Thyroid gland (tissue), 4 donors: ENCODE results near the gene MGP. TPM values are rescaled to one million over a fixed set of nuclear protein-coding genes. Genes with fewer than 3 reads are reported as not detected.

Source experiments
- DNase-seq, 2 donors: peaks; one replicate each; pipeline ENCODE4 v3.0.0-alpha.2; 2019
- H3K27ac ChIP-seq, 3 donors: fragments of 200-600 bp; sonication (generic); 1 replicate in 2 of 3; 2 replicates in 1 of 3; pipeline ENCODE4 v1.5.1; 2016 to 2019; ENCODE audit warnings: mild to moderate bottlenecking in 1 of 3, moderate library complexity in 1 of 3
- H3K27me3 ChIP-seq: fragments of 200-600 bp; sonication (generic); one replicate; pipeline ENCODE4 v1.5.1; 2019
- H3K36me3 ChIP-seq, 2 donors: fragments of 200-600 bp; sonication (generic); one replicate each; pipeline ENCODE4 v1.5.1; 2016 to 2019
- H3K4me1 ChIP-seq, 2 donors: fragments of 200-600 bp; sonication (generic); one replicate each; pipeline ENCODE4 v1.5.1; 2017 to 2019
- H3K4me3 ChIP-seq, 3 donors: fragments of 200-600 bp; sonication (generic); replicated peaks in 1 of 3; 1 replicate in 2 of 3; 2 replicates in 1 of 3; pipeline ENCODE4 v1.5.1; 2016; ENCODE audit warnings: mild to moderate bottlenecking in 1 of 3
- H3K9me3 ChIP-seq: fragments of 200-600 bp; sonication (generic); one replicate; pipeline ENCODE4 v1.5.1; 2017
- CTCF ChIP-seq, 6 experiments: fragments of 200-600 bp in 3 of 6; fragments of 450-650 bp in 3 of 6; sonication (generic) in 3 of 6; IDR thresholded peaks; one replicate each; pipeline ENCODE4 v1.5.1; 2016 to 2019; ENCODE audit warnings: antibody characterized with exemption in 6 of 6, mild to moderate bottlenecking in 2 of 6, inconsistent platforms in 1 of 6, moderate library complexity in 1 of 6
- POLR2A ChIP-seq, 2 donors: fragments of 450-650 bp; IDR thresholded peaks; one replicate each; pipeline ENCODE4 v1.6.1; 2017; ENCODE audit warnings: antibody characterized with exemption in 2 of 2, mild to moderate bottlenecking in 2 of 2, moderate library complexity in 1 of 2
- WGBS, 2 donors: methylation state at CpG; one replicate each; pipeline ENCODE4 v1.1.5; 2017; 5-methylcytosine and 5-hydroxymethylcytosine counted together
- intact Hi-C: fragments of 100-400 bp; cut with DNase I; formaldehyde crosslinking; loops from one replicate; pipeline ENCODE4 v1.15.1; 2023
- total RNA-seq, 4 donors: library from RNA; depleted of rRNA; stranded (reverse); fragments of >200 nt; gene quantifications; one replicate each; pipeline ENCODE4 v1.2.3, GENCODE V29; 2016

The MGP gene
- total RNA-seq, 4 donors from 2014 or later, result 319 to 1,014 (median 397) TPM

GRCh38 chr12:14910090-14910915, 24.6 kb upstream of the MGP start:
- DNase-seq, result no peak
- no peaks in the 10 kb centered on the region for H3K36me3 ChIP-seq
- H3K4me1 ChIP-seq, result peaks cover 10 to 29% of the 10 kb centered on the region in 2 donors
- no peak for TF ChIP-seq CTCF (IDR thresholded peaks at IDR 0.05)
- TF ChIP-seq POLR2A (IDR thresholded peaks at IDR 0.05), result no peak
- no peak overlapping the region for H3K27ac ChIP-seq
- WGBS, 2 donors, result 88 to 89% methylated on average over 5 of the region's 5 CpGs
- H3K9me3 ChIP-seq, result no peaks in the 10 kb centered on the region
- no peak overlapping the region for H3K4me3 ChIP-seq
- intact Hi-C loops, result no loop called here
- H3K27me3 ChIP-seq, result no peaks in the 10 kb centered on the region

- DNase-seq, result no peak
- intact Hi-C loops, result no loop called here
- Histone ChIP-seq H3K4me1 (peaks cover 13 to 17% of the 10 kb centered on the region in 2 donors), H3K27me3 (no peaks in the 10 kb centered on the region), H3K27ac (no peak overlapping the region), H3K36me3 (no peaks in the 10 kb centered on the region), H3K4me3 (no peak overlapping the region), H3K9me3 (no peaks in the 10 kb centered on the region)
- TF ChIP-seq CTCF (IDR thresholded peaks at IDR 0.05) (no peak), POLR2A (IDR thresholded peaks at IDR 0.05) (no peak)
- 89 to 96% methylated on average over 1 of the region's 1 CpG for WGBS, 2 donors
Observed at GRCh38 chr12:14907953-14908352, 22.3 kb upstream of the MGP start.

GRCh38 chr12:14906114-14906513, 20.5 kb upstream of the MGP start:
- TF ChIP-seq CTCF (IDR thresholded peaks at IDR 0.05) (no peak), POLR2A (IDR thresholded peaks at IDR 0.05) (no peak)
- no peak for DNase-seq
- H3K9me3 ChIP-seq, result no peaks in the 10 kb centered on the region
- H3K27me3 ChIP-seq, result no peaks in the 10 kb centered on the region
- peak overlapping the region in 2 of 3 donors; percentile 53 to 78 for H3K27ac ChIP-seq
- 78 to 83% methylated on average over 5 of the region's 5 CpGs for WGBS, 2 donors
- no peak overlapping the region for H3K4me3 ChIP-seq
- H3K36me3 ChIP-seq, result no peaks in the 10 kb centered on the region
- intact Hi-C loops, result no loop called here
- peaks cover 17% of the 10 kb centered on the region in 2 donors for H3K4me1 ChIP-seq

- no peak for TF ChIP-seq POLR2A (IDR thresholded peaks at IDR 0.05)
- no peak for TF ChIP-seq CTCF (IDR thresholded peaks at IDR 0.05)
- Histone ChIP-seq H3K4me1 (peaks cover 17% of the 10 kb centered on the region in 2 donors), H3K27ac (peak overlapping the region; percentile 53 to 78 (median 59)), H3K27me3 (no peaks in the 10 kb centered on the region), H3K36me3 (no peaks in the 10 kb centered on the region), H3K9me3 (no peaks in the 10 kb centered on the region), H3K4me3 (no peak overlapping the region)
- 52 to 60% methylated on average over 5 of the region's 5 CpGs for WGBS, 2 donors
- intact Hi-C loops, result no loop called here
- DNase-seq, result peak; percentile 37 to 39
Observed at GRCh38 chr12:14905269-14906004, 19.8 kb upstream of the MGP start.

- intact Hi-C loops, result no loop called here
- H3K9me3 ChIP-seq, result no peaks in the 10 kb centered on the region
- no peak for TF ChIP-seq POLR2A (IDR thresholded peaks at IDR 0.05)
- TF ChIP-seq CTCF (IDR thresholded peaks at IDR 0.05), result no peak
- no peaks in the 10 kb centered on the region for H3K27me3 ChIP-seq
- no peak overlapping the region for H3K4me3 ChIP-seq
- H3K4me1 ChIP-seq, result peaks cover 17% of the 10 kb centered on the region in 2 donors
- H3K36me3 ChIP-seq, result no peaks in the 10 kb centered on the region
- no peak for DNase-seq
- H3K27ac ChIP-seq, result peak overlapping the region; percentile 53 to 78 (median 59)
- 75 to 78% methylated on average over 8 of the region's 8 CpGs for WGBS, 2 donors
Observed at GRCh38 chr12:14904854-14905253, 19.2 kb upstream of the MGP start.
